Stimulated activated CD4-positive, alpha-beta T cell treated with anti-CD3 and anti-CD28 coated beads, Interleukin-15, amount 100 ng/mL, for 24 hours (primary cell): ENCODE measurements around the gene NUTM2F.
"Not testable (repeated sequence)": the region's sequence is repeated elsewhere in the genome, so short reads cannot be mapped to it uniquely, and the experiment has no call there.

Experiments used
- DNase-seq: peaks from one replicate; pipeline ENCODE4 v3.0.0-alpha.2; 2020

NUTM2F gene

GRCh38 chr9:94315034-94315984 lies 13.1 kb downstream of the NUTM2F start:
- DNase-seq, result not testable (repeated sequence)

DNA sequence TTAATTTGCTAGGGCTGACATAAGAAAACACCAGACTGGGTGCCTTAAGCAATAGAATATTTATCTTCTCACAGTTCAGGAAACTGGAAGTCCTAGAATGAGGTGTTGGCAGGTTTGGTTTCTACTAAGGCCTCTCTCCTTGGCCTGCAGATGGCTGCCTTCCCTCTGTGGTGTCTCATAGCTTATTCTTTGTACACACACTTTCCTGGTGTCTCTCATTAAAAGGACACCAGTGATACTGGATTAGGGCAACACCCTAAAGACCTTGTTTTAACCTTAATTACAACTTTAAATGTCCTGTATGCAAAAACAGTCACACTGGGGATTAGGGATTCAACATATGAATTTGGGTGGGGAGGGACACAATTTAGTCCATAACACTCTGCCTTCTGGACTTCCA lies 25.1 kb downstream of the NUTM2F start:
- no peak for DNase-seq

DNA sequence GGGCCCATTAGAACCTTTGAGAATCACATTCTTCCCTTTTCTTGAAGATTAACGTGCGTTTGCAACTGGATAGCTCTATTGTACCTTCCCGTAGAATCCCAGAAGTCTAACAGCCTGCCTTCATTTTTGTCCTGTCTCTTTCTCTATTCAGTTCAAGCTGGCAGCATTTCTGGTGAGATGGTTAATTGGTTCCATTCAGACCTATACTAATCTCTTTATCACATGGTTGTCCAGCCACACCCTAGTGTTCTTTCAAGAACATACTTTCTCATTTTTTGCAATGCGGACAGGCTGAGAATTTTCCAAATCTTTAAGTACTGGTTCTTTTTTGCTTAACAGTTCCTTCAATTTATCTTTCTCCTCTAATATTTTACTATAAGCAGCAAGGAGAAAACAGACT lies 26.0 kb downstream of the NUTM2F start:
- DNase-seq, result no peak

GRCh38 chr9:94301583-94301982 lies 26.9 kb downstream of the NUTM2F start:
- no peak for DNase-seq

- no peak for DNase-seq
Measured at GRCh38 chr9:94300470-94301301, 27.8 kb downstream of the NUTM2F start.

DNA sequence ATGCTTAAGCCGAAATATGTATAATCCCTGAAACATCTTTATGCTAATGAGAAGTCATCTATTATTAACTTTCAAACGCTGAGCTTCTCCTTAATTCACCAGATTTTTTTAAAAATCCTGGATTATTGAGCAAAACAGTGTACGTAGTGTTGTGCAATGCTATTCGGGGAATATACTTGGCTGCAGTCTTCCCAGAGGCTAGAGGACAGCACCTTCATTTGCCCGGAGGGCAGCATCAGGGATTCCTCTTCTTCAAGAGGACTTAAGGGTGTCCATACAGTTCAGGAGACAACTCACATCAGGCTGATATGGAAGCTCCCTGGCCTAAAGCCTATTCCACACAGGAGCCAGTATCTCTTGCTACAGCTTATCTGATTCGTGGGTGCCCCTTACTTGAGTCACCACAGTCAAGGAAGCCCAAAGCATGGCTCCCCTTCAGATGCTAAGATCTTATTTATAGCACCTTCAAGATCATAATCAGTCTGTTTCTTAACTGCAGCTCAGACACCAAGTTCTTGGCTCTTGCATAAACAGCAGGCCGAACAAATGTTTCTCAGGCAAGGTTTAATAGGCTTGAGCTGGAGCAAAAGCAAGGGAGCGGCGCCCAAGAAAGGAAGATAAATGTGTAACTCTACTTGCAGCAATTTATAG lies 29.4 kb downstream of the NUTM2F start:
- DNase-seq, result no peak

- no peak for DNase-seq
Measured at GRCh38 chr9:94289691-94290090, 38.8 kb downstream of the NUTM2F start.

DNA sequence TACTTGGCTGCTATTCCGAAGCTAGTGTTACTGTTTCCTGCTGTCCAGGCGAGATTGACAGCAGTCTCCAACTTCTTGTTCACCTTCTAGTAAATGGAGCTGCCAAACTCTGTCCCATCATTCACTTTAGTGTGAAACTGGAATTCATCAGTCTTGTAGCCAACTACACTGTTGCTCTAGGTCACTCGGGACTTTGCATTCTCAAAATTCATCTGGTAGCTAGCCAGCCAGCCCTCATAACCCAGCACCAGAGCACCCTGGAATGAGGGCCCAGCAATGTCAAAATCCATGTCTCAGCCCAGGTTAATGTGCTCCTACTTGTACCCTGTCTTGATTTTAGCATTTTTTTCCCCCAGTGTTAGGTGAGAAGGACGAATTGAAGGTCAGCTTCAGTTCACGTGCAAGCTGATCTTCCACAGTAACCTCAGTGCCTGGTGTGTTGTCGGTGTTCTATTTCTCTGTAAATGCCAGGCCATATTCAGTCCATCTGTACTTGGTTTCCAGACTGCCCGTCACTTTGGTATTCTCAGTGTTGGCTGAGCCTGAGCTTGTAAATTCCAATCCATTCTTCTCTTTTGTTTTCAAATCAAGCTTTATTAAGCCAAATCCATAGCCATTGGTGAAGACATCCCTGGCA lies 40.4 kb downstream of the NUTM2F start:
- no peak for DNase-seq

DNA sequence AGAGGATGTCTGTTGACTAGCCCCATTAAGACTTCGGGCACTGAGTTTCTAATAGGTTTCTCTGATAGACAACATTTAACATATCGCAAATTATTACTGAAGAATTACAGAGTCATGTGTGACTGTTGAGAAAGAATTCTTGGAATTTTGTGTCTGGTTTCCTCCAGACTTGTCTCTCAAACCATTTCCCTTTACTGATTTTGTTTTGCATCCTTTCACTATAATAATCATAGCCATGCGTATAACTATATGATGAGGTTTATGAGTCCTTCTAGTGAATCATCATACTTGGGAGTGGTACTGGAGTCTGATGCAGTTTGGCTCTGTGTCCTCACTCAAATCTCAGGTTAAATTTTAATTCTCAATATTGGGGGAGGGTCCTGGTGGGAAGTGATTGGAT lies 42.3 kb downstream of the NUTM2F start:
- no peak for DNase-seq

DNA sequence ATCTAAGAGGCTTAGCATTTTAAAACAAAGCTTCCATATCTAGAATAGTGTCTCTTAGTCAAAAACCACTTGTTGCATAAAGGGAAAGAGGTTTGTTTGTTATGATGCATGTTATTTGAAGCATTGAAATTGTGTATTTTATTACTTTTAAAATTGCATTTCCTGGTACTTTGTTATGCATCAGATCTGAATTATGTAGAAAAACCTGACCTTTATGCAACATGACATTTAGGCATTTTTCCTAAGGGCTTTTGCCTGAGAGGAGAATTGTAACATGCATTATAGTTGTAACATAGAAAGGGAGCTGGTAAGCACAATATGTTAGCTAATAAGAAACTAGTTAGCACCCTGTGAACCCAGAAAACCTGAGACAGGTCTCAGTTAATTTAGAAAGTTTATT lies 47.3 kb downstream of the NUTM2F start:
- no peak for DNase-seq

GRCh38 chr9:94280409-94280989 lies 47.9 kb downstream of the NUTM2F start:
- DNase-seq, result no peak

- no peak for DNase-seq
Measured at GRCh38 chr9:94277885-94278536, 50.4 kb downstream of the NUTM2F start.

- not testable (repeated sequence) for DNase-seq
Measured at GRCh38 chr9:94277029-94277428, 51.4 kb downstream of the NUTM2F start.

DNA sequence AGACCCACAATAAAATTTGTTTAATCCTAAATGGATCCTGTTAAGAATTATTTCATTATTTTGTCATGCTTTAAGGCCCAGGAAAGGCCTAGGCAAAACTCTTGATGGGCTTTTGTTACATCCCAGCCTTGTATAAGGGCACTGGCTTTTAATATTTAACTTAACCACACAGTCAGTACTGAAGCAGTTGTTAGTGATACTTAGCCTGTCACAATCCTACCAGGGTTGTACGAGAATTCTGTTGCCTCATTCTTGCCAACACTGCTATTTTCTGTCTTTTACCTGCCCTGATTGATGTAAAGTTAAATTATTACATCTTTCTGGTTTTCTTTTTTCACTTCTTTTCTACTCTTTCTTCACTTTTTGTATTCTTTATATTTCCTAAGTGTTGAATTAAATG lies 58.4 kb downstream of the NUTM2F start:
- DNase-seq, result no peak

GRCh38 chr9:94269264-94269663 lies 59.2 kb downstream of the NUTM2F start:
- DNase-seq, result no peak
